HG02798 (cell line): ENCODE data around the gene PRKCQ.
"Not testable (repeated sequence)": the region's sequence is repeated elsewhere in the genome, so short reads cannot be mapped to it uniquely, and the experiment has no call there.

ENCODE experiments used
- ATAC-seq: cut with Tn5 transposase; IDR thresholded peaks from one replicate; pipeline ENCODE4 v1.9.1; 2021; ENCODE audit warnings: mild to moderate bottlenecking; ENCODE audit not compliant: unreplicated experiment, poor library complexity

PRKCQ gene

GRCh38 chr10:6465437-6465836, 114.6 kb downstream of the PRKCQ start:
- ATAC-seq, result no peak

- no peak for ATAC-seq
Measured at GRCh38 chr10:6464862-6465430, 115.1 kb downstream of the PRKCQ start.

- no peak for ATAC-seq
Measured at GRCh38 chr10:6463366-6463765, 116.7 kb downstream of the PRKCQ start.

DNA sequence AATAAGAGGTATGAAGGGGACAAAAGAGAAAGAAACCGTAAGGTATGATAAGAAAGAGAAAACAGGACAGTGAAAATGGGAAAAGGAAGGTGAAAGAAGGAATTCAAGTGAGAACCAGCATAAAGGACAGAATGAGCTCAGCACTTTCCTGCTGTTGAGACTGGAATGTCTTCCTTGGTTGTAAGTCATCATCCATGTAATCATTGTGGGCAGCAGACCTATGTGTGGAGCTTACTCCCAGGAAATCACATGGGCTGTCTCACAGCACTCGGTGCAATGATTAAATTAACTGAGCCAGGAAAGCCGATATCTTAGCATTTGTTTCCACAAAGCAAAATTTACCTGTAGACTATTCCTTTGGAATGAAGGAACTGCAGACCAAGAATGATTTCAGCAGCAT, 118.1 kb downstream of the PRKCQ start:
- no peak for ATAC-seq

GRCh38 chr10:6460861-6461409, 119.1 kb downstream of the PRKCQ start:
- no peak for ATAC-seq

DNA sequence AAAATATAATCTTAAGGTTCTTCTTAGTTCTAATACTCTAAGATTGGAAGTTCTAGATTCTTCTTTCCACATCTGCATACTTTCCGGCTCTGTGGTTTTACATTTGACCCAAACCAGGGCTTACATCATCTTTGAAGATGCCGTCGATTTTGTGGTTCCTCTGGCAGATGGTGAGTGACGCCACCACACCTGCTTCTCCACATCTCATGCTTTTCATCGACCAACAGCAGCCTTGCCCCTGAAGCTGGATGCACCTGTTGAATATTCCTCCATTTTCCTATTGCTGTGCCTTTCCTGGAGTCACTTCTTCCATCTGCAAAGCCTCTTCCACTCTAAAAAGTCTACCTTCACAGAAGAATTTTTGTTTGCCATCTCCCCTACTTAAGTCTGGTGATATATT, 121.3 kb downstream of the PRKCQ start:
- no peak for ATAC-seq

DNA sequence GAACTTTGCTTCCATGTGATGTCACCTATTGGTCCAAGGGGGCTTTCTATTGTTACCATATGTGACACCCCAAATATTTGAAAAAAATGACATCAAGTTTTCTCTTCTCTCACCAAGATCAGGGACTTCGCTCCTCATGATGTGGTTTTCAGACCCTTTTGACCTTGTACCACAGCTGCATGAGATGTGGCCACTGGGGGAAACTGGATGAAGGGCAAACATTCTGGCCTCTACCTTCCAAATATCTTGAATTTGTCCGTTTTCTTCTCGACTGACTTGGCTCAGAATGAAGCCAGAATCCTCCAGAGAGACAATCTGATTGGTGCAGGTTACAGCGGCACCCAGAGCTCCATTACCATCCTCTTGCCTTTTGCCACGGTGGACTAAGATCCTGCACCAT, 122.7 kb downstream of the PRKCQ start:
- no peak for ATAC-seq

DNA sequence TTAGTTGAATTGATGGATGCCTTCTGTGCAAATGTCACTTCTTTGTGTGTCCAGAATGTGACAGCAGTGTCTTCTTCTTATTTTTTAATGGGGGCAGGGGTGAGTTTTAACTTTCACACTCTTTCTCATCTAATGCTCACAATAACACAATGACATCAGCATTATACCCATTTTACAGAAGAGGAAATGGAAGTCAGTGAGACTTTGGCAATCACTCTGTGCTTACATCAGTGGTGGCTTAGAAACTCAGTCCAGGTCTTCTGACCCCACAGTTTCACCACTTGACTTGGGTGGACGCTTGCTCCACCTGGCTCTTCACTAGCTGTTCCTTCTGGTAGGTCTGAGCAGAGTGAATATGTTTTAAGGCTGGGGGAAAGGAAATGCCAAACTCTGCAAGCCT, 124.0 kb downstream of the PRKCQ start:
- ATAC-seq, result no peak

- no peak for ATAC-seq
Measured at GRCh38 chr10:6455592-6455991, 124.5 kb downstream of the PRKCQ start.

GRCh38 chr10:6446711-6447110, 133.4 kb downstream of the PRKCQ start:
- ATAC-seq, result no peak

DNA sequence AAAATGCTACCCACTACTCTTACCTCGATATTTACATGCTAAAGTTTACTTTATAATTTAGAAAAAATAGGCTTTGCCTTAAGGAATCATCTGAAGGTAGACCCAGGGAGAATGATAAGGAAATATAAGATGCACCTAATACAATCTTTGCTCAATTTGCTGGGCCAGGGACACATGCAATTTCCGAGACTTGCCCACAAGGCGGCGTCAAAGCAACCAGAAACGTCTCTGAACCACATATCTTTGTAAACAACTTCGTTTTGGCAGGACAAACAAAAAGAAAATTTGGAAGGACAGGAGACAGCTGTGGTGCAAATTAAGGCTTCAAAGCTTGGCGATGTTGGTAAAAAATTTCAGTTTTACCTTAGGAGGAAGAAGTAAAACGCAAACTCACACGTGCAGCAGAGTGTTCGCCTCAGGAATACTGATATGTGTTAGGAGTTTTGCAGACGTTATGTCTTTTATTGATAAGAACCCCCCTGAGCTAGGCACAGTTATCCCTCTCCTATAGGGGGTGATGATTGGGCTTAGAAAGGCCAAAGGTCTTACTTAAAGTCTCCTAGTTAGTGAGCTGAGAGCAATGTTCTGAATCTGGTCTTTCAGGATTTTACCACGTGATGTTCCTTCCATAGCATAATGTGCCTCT, 134.3 kb downstream of the PRKCQ start:
- ATAC-seq, result no peak

DNA sequence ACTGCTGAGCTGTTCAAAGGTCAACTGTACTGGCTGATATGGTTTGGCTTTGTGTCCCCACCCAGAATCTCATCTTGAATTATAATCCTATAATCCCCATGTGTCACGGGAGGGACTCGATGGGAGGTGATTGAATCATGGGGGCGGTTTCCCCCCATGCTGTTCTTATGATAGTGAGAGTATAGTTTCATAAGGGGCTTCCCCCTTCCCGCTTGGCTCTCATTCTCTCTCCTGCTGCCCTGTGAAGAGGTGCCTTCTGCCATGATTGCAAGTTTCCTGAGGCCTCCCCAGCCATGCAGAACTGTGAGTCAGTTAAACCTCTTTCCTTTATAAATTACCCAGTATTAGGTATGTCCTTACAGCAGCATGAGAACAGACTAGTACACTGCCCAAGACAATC, 140.2 kb downstream of the PRKCQ start:
- ATAC-seq, result not testable (repeated sequence)

DNA sequence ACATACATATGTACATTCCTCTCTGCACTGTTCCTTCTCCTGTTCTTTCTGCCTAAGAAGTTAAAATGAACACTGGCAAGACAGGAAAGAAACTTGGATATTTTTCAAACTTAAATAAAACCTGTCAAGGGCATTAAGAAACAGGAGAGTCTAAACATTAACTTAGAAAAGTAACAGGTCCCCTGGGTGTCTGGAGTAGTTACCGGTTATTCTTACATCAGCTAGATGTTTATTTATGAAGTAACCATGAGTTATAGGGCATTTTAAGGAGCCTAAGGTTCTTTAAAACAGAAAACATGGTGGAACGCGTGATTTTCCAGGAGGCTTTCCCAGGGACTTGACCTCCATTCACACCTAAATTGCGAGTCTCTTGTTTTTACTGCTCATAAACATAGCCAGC, 148.2 kb downstream of the PRKCQ start:
- ATAC-seq, result no peak

DNA sequence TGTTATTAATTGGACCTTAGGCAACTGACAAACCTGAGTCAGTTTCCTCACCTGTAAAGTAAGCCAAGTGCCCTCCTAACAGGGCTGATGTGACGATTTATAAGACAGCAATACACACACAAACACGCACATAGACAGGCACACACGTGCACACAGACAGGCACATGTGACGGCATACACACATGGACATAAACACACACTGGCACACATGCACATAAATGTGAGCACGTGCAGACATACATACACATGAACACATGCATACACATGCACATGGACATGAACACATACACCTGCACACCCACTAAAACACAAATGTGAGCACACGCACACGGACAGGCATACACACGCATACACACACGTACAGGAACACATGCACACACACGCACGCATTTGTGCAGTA, 148.9 kb downstream of the PRKCQ start:
- ATAC-seq, result no peak

- ATAC-seq, result no peak
Measured at GRCh38 chr10:6430423-6430980, 149.6 kb downstream of the PRKCQ start.

DNA sequence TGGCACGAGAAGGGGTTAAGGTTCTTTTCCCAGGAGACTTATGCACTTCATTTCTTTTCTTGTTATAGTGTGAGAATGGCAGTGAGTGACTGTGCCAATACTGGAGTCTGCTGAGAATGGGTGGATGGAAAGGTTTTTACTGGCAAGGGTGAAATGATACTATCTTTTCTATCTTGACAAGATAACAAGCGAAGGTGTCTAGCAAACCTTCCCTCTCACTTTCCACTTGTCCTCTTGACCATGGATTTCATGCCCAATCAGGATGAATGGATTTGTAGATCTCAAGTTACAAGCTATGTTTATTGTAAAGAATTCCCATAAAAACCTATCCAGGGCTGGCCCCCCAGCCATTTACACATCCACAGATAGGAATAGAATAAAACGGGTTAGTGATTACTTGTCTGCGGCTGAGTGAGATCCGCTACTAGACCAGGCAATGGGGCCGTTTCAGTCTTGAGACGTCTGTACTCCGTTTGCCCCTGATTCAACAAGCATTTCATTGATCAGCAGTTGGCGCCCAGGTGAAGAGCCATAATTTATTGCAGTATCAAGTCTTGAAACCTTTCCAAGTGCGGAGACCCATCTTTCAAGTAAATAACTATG, 152.6 kb downstream of the PRKCQ start:
- no peak for ATAC-seq

- no peak for ATAC-seq
Measured at GRCh38 chr10:6426317-6426716, 153.8 kb downstream of the PRKCQ start.

- ATAC-seq, result no peak
Measured at GRCh38 chr10:6423413-6424170, 156.5 kb downstream of the PRKCQ start.

- no peak for ATAC-seq
Measured at GRCh38 chr10:6423004-6423403, 157.1 kb downstream of the PRKCQ start.

DNA sequence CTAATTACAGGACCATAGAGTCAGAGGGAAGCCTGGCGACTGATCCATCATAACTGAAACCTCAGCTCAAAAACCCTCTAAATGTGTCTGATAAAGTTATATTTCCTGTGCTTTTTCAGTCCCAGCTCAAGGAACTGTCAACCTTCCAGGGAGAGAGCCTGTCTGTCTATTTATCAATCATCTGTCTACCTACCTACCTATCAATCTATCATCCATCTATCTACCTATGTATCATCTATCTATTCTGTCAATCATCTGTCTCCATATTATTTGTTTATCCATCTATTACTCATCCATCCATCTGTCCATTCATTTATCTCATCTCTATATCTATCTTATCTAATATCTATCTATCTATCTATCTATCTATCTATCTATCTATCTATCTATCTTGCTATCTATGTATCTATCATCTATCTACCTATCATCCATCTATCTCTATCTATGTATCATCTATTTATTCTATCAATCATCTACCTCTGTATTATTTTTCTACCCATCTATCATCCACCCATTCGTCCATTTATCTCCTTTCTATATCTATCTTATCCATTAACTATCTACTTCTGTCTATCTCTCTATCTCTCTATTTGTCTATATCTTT, 161.4 kb downstream of the PRKCQ start:
- ATAC-seq, result no peak
